Epithelial cell of proximal tubule (primary cell): ENCODE data around the gene XRCC4. TPM values are rescaled to one million over a fixed set of nuclear protein-coding genes. Genes with fewer than 3 reads are reported as not detected.

Source experiments
- DNase-seq: peaks from one replicate; pipeline ENCODE4 v3.0.0-alpha.2; 2011; ENCODE audit warnings: low read depth
- H3K4me3 ChIP-seq: 2 replicates; pipeline ENCODE4 v1.5.1; 2011; ENCODE audit warnings: low read depth, mild to moderate bottlenecking, low read length
- CTCF ChIP-seq: conservative IDR thresholded peaks from 2 replicates; pipeline ENCODE4 v1.5.1; 2012; ENCODE audit warnings: low read depth, mild to moderate bottlenecking, low read length
- total RNA-seq: library from RNA; depleted of rRNA; stranded (reverse); fragments of >200 nt; gene quantifications from 2 replicates; pipeline ENCODE4 v1.2.3, GENCODE V29; 2015

The XRCC4 gene
- total RNA-seq, 1 donor from 2014 or later: 16.4 TPM

DNA sequence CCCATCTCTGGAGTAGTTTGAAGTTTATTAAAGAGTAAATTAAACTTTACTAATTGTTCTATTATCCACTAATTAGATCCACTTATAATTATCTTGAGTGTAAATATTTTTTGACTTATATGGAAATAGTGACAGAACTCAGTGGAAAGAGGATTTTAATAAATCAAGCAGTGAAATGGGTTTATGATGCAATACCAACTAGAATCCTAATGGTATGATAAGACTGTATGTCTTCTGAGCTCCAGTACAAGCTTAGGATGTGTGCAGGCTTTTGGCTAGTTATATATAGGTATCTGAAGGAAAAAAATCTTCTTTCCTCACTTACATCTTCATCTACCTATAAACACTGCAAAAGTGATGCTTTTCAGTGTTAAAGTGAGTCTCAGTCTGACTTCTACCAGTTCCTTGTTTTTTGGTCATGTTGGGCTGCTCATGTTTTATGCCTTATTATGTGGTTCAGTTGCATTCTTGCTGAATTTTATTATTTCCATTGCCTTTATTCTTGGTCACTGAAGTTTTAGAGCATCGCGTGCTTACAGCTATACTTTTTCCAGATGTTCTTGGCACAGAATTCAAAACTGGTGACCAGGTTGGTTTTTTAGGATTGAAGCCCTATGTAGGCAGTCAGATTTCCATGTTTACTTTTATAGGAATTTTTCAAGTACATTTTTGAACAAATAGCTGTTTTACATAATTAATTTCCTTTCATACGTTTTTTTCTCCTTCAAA lies 30.5 kb downstream of the XRCC4 start:
- TF ChIP-seq CTCF: no peak

GRCh38 chr5:83109380-83109779 lies 32.0 kb downstream of the XRCC4 start:
- H3K4me3 ChIP-seq: no peak overlapping the region
- no peak for DNase-seq
- TF ChIP-seq CTCF: no peak

More for the DNA sequence above, 30.5 kb downstream of the XRCC4 start:
- H3K4me3 ChIP-seq: no peak overlapping the region
- no peak for DNase-seq

DNA sequence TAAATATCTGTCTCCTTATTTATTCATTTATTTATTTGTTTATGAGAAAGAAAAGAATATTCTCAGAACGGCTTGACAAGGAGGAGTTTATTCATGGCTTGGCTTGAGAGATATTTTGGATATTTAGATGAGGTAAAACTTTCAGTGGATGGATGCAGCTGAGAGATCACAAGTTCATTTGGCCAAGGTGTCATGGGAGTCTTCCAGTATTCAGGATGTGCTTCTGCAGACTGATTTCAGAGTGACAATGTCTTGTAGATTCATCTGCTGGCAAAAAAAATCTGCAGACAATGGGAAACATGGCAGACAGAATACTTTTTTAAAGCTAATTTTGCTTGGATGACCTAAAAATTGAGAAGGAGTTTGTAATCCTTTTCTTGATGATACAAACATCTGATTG lies 38.5 kb downstream of the XRCC4 start:
- H3K4me3 ChIP-seq: no peak overlapping the region
- DNase-seq: no peak
- TF ChIP-seq CTCF: no peak

GRCh38 chr5:83118471-83118870 lies 41.1 kb downstream of the XRCC4 start:
- TF ChIP-seq CTCF: no peak
- H3K4me3 ChIP-seq: no peak overlapping the region
- DNase-seq: no peak

- DNase-seq: no peak
- TF ChIP-seq CTCF: no peak
- no peak overlapping the region for H3K4me3 ChIP-seq
Observed at GRCh38 chr5:83118976-83119375, 41.6 kb downstream of the XRCC4 start.

DNA sequence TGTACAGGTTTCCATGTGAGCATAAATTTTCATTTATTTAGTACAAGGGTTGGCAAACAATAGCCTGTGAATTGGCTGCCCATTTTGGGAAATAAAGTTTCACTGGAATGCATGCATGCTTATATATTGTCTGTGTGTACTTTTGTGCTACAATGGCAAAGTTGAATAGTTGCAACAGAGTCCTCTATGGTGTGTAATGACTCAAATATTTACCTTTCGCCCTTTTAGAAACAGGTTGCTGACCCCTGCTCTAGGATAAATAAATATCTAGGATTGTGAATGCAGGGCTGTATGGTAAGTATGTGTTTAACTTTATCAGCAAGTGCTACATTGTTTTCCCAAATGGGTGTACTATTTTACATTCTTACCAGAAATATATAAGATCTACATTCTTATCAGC lies 47.2 kb downstream of the XRCC4 start:
- DNase-seq: no peak
- H3K4me3 ChIP-seq: no peak overlapping the region
- no peak for TF ChIP-seq CTCF

- no peak overlapping the region for H3K4me3 ChIP-seq
- TF ChIP-seq CTCF: no peak
Observed at GRCh38 chr5:83125560-83125959, 48.2 kb downstream of the XRCC4 start.

More at GRCh38 chr5:83125560-83125959, 48.2 kb downstream of the XRCC4 start:
- no peak for DNase-seq
